Fibroblast of skin of right quadriceps (primary cell): ENCODE measurements around the gene TINAGL1.
A peak's percentile ranks its signal among the peaks of the same experiment; 100 is the strongest.

Source experiments
- DNase-seq: peaks from one replicate; pipeline ENCODE4 v3.0.0-alpha.2; 2013

TINAGL1 gene

DNA sequence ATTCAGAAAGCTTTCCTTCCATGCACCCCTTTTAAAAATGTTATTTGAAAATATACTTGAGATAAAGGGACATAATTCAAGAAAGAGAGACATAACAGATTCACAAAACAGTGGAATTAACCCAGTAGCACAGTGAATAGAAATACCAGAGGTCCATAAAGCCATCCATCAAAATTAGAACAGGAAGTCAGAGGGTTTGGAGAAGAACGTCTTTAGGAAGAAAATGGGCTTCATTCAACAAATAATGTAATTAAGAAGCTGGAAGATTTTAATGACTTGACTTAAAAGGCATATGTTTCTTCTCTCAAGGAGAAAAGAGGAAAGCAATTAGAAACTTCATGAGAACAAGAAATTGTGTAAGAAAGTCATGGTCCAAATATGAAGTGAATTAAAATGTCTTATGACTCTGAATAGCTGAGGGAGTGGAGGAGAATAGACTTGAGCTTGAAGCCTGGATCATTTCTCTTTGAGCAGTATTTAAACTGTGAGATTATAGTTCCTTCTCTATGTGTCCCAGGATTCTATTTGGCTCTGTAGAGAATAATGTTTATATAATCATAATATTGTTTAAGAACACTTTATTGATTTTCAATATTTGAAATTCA lies 33.3 kb downstream of the TINAGL1 start:
- DNase-seq = no peak

DNA sequence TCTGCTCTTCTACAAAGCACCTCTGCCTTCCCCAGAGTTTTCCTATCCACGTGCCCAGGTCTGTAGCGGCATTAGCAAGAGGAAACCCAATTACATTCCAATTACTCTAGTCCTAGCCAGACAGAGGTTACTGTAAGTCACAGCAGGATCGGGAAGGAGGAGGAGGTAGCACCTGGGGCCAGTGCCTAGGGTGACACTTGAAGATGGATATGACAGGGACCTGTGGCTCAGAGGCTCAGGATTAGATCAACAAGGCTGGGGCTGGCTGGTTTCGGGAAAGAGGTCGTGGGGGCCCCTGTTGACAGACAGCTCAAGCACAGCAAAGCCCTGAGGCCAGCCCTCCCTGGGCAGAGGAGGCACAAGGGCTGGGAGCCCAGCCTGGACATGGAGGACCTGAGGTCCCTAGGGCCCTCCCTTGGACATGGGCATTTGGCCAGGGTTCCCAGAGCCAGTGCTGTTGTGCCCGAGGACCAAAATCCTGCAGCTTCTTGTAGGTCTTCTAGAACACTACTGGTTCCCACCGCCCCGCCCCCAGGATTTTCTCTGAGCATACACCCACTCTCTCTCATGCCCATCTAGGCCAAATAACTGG lies 38.2 kb downstream of the TINAGL1 start:
- no peak for DNase-seq

DNA sequence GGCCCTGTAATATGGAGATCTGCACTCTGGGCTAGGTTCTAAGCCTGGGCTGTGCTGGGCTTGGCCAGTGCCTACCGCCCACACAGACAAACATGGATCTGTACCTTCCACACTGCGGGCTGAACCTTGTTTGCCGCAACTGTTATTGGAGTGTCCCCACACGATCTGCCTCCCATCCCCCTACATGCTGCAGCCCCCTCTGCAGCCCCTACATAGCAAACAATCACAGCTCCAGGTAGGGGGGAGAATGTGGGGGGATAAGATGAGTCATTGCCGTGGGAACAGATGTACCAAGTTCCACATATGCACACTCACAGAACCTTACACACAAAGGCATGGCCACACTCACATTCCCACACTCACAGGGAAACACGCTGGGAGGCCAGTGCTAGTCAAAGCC lies 39.1 kb downstream of the TINAGL1 start:
- DNase-seq = peak; percentile 11

DNA sequence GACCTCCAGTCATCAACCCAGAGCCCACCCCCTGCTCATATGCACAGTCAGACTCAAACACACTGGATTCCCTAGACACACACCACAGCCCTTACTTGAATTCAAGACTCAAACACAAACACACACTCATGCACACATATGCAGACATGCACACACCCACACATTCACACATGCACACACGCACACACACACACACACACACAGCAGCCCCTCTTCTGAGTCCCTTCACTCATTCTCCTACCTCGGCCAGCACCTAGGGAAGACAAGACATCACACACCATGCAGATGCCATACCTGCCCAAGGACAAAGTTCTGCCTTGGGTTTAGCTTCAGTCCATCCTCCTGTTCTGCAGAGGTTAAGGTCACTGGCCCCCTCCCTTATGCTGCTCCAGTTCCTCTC lies 39.6 kb downstream of the TINAGL1 start:
- DNase-seq = no peak

DNA sequence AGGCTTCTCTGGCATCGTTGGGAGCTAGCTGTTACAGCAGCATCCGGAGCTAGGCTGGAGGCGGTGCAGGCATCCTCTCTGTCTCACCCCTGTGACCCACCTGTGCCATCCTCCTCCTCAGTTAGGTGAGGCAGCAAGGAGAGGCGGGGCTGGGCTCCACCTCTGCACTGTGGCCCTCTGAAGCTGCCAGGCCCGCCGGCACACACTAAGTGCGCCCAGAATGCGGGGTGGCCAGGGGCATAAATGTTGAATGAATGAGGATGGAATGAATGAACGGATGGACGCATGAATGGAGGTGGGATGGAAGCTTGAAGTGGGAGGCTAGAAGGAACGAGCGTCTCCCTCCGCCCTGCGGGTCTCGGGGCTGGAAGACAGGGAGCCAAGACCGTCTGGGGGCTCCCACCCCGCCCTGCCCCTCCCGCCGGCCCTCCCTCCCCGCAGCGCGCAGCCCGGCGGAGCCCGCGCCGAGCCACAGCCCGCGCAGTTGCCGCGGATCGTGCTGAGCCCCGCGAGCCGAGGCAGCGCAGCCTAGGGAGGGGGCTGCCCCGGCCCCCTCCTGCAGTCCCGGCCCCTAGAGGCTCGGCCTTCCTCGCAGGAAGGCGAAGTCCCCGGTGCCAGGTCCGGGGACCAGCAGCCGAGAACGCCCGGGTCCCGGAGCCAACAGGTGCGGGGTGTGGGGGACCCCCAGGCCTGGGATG lies 41.1 kb downstream of the TINAGL1 start, which contains the start of gene HCRTR1:
TSS of gene HCRTR1 (plus strand) at position 472 of the 698 bp plus-strand sequence. CDS start 1,504 bp downstream, outside the sequence.
- no peak for DNase-seq

DNA sequence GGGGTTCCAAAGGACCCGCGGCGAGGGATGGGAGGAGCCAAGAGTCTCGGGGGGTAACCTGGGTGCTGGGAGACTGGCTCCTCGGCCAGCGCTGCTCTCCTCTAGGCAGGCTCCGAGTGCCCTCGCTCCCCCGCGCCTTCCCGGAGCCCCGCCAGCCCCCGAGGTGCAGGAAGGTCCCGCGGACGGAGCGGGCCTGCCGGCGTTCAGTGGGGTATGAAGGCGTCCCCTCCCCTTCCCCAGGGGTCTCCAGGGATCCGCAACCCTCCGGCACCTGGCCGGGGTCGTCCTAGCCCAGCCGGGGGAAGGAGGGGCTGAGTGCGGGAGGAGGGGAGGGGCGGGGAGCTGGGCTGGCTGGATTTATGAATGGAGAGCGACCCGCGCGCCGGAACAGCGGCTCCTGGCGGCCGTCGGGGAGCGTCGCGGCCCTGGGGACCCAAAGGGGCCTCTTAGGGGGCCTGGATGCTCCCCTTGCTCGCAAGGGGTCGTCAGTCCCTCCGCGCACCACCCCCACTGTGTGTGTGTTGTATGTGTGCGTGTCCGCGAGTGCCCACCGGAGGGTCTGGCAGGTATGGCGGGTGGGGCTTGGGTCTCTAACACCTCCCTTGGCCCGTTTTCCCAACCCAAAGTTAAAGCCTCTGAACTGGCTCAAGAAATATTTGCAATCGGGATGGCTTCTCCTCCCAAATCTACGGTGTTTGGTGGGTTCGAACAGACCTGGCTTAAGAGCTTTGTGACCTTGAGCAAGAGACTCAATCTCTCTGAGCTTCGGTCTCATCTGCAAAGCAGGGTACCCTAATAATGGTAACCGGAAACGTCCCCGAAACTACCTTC lies 41.8 kb downstream of the TINAGL1 start:
- DNase-seq = peak; percentile 23

DNA sequence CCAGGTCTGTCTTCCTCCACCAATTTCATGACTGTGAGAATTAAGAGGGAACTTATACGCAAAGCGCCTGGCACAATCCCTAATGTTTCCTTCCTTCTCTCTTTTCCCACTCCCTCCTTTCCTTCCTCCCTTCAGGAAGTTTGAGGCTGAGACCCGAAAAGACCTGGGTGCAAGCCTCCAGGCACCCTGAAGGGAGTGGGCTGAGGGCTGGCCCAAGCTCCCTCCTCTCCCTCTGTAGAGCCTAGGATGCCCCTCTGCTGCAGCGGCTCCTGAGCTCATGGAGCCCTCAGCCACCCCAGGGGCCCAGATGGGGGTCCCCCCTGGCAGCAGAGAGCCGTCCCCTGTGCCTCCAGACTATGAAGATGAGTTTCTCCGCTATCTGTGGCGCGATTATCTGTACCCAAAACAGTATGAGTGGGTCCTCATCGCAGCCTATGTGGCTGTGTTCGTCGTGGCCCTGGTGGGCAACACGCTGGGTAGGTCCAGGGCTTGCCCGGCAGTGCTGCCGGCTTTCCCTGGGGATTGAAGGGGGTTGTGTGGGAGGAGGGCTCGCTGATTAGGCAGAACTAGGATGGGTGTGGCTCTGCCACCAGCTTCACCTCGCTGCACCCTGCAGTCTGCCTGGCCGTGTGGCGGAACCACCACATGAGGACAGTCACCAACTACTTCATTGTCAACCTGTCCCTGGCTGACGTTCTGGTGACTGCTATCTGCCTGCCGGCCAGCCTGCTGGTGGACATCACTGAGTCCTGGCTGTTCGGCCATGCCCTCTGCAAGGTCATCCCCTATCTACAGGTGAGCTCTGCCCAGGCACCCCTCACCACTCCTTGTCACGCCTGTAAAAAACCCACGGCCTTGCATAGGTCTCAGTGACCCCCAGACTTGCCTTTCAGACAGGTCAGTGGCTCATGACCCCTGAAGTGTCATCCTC lies 42.9 kb downstream of the TINAGL1 start:
- DNase-seq = no peak

DNA sequence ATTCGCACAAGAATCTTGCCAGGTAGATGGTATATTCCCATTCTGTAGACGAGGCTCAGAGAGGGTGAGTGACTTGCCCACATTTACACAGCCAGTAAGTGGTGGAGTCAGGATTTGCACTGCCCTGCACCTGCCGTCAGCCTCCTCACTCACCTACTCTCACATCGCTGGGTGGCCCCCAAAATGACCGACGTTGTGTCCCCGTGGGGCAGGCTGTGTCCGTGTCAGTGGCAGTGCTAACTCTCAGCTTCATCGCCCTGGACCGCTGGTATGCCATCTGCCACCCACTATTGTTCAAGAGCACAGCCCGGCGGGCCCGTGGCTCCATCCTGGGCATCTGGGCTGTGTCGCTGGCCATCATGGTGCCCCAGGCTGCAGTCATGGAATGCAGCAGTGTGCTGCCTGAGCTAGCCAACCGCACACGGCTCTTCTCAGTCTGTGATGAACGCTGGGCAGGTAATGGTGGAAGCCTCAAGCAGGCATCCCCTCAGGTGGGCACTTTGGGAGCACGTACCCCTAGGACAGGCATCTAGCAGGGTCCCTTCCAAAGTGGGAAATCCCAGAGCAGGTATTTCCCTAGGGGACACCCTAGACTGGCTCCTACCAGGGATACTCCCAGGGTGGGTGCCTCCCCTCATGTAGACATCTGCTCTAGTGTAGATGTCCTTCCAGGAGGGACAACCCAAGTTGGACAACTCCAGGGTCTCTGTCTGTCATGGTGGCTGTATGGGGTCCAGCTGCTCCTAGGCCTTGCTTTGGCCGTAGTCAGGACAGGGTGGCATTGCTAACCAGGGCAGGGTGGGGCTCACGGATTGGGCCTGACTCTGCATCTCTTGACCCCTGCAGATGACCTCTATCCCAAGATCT lies 44.5 kb downstream of the TINAGL1 start:
- DNase-seq = no peak

DNA sequence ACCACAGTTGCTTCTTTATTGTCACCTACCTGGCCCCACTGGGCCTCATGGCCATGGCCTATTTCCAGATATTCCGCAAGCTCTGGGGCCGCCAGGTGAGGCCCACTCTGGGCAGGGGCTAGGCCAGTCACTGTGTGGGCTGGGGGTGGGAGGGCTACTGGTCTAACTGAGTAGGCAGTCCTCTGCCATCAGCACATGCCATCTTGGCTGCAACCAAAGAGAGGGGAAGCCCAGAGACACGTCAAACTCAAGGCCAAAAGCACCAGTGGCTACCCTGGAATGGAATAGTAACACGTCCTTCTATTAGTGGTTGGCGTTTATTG lies 45.1 kb downstream of the TINAGL1 start:
- DNase-seq = no peak

DNA sequence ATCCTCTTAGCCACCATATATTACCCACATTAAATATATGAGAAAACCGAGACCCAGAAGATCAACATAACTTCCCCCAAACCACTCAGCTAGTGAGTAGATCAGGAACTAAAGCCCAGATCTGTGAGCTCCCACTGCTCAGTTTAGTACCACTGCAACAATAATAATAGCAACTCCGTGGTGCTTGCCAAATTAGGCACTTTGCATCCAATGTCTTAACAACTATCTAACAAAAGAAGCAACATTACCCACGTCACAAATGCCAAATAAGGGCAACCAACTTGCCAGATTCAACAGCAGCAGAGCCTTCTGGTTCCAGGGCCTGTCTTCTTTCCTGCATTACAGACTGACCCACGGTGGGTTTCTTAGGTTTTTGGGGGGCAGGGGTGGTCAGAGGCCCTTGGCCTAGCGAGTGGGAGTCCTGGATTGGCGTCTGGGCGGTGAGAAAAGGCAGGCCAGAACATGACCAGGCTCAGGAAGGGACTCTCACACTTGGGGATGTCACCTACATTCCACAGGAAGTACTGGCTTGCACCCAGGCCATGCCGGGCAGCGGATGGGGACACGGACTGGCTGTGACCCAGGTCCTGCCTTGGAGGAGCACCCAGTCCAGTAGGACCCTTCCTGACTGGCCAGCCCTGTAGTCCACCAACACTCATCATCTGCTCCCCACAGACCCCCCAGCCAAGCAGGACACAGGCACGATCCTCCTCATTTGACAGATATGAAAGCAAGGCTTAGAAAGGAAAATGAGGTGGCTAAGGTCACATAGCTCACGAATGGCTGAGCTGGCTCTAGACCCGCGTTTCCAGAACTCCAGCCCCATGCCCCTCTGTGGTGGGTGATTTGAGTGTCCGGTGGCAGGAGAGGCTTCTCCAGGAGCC lies 45.8 kb downstream of the TINAGL1 start:
- no peak for DNase-seq

DNA sequence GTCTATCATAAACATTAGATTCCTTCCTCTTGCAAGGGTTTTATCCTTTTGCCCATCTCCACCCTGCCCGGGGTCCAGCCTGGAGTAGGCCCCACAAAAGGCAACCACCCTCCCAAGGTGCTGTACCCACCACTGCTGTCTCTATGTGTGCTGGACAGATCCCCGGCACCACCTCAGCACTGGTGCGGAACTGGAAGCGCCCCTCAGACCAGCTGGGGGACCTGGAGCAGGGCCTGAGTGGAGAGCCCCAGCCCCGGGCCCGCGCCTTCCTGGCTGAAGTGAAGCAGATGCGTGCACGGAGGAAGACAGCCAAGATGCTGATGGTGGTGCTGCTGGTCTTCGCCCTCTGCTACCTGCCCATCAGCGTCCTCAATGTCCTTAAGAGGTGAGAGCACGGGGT lies 47.0 kb downstream of the TINAGL1 start:
- DNase-seq = no peak

DNA sequence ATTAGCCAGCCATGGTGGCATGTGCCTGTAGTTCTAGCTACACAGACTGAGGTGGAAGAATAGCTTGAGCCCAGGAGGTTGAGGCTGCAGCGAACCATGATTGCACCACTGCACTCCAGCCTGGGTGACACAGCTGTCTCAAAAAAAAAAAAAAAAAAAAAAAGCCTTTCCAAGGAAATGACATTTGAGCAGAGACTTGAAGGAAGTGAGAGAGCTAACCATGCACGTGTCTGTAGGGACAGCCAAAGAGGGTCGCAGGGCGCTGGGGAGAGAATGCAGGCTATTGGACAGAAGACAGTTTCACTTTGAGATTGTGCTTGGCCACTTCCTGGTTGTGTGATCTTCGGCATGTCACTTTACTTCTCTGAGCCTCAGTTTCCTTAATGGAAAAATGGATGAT lies 48.0 kb downstream of the TINAGL1 start:
- DNase-seq = no peak

DNA sequence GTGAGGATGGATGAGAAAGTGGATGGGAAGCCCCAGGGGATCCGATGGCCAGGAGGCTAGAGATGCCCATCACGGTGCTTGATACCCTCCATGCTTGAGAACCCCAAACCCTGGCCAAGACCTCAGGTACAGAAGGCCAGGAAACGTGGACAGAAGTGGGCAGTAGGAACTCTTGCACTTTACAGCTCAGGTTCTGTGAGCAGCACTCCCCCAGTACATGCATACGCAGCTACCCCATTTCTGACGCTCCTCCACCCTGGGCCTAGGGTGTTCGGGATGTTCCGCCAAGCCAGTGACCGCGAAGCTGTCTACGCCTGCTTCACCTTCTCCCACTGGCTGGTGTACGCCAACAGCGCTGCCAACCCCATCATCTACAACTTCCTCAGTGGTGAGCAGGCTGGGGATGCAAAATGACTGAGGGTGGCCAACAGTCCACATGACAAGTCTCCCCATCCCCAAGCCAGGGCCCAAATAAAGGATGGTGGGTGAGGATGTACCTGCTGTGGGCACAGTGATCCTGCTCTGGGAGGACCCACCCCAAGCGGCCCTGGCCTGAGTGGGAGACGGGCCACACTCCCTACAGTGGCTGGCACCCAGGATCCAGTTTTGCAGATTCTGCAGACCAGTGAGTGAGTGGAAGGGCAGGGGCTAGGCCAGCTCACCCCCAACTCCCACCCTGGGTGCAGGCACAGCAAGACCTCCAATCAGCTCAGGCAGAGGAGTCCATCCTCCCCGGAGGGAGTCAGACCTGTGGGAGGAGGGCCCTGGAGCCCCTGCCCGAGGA lies 48.6 kb downstream of the TINAGL1 start:
- no peak for DNase-seq

DNA sequence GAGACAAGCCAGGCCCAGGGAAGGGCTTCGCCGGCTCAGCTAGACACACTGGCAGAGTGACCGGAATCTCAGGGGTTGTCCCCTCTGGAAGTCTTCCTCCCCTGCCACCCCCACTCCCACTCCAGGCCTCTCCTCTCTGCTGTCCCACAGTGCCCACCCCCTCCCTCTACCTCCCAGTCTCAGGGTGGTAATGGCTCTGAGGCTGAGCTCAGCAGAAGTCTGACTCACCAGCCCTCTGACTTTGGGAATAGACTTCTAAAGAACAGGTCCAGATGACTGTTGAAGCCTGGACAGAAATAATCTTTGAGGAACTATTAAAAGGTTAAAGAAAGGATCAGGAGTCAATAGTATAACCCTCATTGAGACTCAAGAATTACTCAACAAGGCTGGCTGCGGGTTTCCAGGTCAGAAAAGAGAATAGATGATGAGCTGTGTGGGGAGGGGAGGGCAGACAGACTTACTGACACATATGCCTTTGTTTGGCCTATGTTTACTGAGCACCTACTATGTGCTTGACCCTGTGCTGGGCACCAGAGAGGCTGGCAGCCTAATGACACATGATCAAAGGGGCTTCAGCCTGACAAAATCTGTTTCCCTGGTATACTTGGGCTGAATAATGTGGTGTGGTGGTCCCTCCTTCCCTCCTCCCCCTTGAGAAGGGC lies 49.4 kb downstream of the TINAGL1 start:
- peak; percentile 53 for DNase-seq

DNA sequence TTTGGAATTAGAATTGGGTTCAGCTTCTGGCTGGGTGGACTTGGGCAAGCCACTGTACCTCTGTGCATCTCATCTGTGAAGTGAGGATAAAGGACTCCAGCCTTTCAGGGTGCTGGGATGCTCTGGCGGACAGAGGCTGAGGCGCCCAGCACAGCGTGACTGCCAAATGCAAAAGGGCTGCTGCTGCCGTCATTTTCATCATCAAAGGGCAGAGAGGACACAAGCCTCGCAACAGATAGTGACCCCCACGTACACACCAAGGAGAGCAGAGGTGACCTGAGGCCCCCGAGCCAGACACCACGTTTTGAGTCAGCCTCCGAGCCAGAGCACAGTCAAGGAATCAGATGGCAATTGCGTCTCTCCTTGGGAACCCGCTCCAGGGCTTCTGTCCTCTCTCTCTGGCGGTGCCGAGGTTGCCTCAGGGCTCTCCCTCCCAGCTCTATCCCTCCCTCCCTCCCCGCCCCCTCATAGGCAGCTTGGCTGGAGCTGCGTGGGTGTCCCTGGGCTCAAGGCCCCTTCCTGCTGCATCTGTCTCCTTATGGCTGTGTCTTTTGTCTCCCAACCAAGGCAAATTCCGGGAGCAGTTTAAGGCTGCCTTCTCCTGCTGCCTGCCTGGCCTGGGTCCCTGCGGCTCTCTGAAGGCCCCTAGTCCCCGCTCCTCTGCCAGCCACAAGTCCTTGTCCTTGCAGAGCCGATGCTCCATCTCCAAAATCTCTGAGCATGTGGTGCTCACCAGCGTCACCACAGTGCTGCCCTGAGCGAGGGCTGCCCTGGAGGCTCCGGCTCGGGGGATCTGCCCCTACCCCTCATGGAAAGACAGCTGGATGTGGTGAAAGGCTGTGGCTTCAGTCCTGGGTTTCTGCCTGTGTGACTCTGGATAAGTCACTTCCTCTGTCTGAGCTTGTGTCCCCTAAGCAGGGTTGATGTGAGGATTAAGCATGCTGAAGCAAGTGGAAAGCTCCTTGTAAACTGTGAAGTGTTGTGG lies 50.2 kb downstream of the TINAGL1 start:
- DNase-seq = no peak

DNA sequence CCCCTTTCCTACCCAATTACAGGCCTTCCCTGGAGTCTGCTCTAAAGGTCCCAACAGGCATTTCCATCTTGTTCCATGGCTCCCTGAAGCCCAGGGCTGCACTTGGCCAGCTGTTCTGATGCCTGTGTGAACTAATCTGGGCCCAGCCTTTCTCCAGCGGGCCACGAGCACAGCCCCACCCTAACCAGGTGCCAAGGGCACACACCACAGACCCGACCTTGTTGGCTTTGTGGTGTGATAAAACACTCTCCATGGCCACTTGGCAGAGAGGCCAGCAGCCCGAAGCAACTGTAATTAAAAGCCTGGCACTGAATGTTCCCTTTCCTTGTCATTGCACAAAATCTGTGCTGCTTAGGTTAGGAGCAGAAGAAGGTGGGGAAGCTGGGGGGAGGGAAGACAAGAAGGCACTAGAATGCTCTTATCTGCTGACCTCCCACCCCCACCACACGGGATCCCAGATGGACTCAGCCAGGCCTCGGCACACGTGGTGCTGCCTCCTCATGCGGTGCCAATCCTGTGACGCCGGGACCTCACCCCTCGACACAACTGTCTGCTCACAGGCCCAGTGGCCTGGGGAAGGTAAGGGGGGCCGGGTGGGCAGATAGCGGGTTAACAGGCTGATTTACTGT lies 51.1 kb downstream of the TINAGL1 start:
- no peak for DNase-seq

DNA sequence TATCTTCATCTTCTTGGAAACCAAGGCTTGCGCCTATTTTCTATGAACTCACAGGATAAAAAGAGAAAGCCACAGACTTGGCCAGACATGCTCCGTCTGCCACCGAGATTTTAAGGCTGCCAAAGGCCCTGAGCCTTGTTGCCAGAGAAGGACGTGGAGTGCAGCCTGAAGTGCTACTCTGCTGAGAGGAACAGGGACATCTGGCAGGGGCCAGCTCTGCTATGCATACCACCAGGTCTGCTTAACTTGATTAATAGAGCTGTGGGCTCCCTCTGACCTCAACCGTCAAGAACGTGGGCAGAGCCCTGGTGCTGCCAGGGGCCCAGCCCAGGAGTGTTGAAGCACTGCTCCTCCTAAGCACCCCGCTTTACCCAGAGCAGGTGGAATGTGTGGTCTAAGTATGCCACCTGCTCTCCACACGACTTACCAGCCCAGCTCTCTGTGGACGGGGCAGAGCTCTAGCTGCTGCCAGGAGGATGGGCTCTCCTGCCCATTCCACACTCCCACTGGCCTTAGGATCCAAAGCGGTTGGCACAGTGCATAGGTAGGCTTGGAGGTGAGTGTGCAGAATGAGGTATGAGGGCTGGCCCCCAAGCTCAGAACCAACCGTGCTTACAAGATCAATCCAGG lies 51.7 kb downstream of the TINAGL1 start:
- no peak for DNase-seq
